SK-N-SH (cell line): ENCODE results near the gene ORM1. TPM values are rescaled to one million over a fixed set of nuclear protein-coding genes. Genes with fewer than 3 reads are reported as not detected.

Experiments
- CTCF ChIA-PET: fragments of 300-600, 350-600 bp; formaldehyde crosslinking; extraction: SDS; loops from one replicate; lab custom pipeline; 2021; lab: Yijun Ruan, JAX
- POLR2A ChIA-PET: fragments of 350-600 bp; sonication (Branson Sonifier 250); formaldehyde crosslinking; extraction: SDS; loops from one replicate; lab custom pipeline; 2020; ENCODE audit warnings: antibody characterized with exemption, inconsistent platforms; lab: Yijun Ruan, JAX
- DNase-seq: peaks from one replicate; pipeline ENCODE4 v3.0.0; 2012
- H2AFZ ChIP-seq: fragments of 200-600 bp; sonication (generic); 2 replicates; pipeline ENCODE4 v1.8.1; 2016; ENCODE audit warnings: antibody characterized with exemption, mild to moderate bottlenecking, low read depth
- H3F3A ChIP-seq: fragments of 200-600 bp; sonication (generic); replicated peaks from 2 replicates; pipeline ENCODE3; 2016; ENCODE audit warnings: antibody characterized with exemption, mild to moderate bottlenecking; ENCODE audit not compliant: insufficient read depth
- H3K27ac ChIP-seq, 2 experiments: fragments of 200-500 bp in 1 of 2; fragments of 200-600 bp in 1 of 2; sonication (Bioruptor generic) in 1 of 2; sonication (generic), shearing (Covaris generic) in 1 of 2; 2 replicates each; pipeline versions ENCODE4 v1.5.1 to v1.6.1; 2014 to 2016; ENCODE audit warnings: low read depth in 2 of 2, inconsistent platforms in 1 of 2, low read length in 1 of 2, mild to moderate bottlenecking in 1 of 2, mixed read lengths in 1 of 2
- H3K27me3 ChIP-seq: fragments of 200-600 bp; sonication (generic), shearing (Covaris generic); 2 replicates; pipeline ENCODE4 v1.6.1; 2016; ENCODE audit warnings: mixed run types; ENCODE audit not compliant: insufficient read depth
- H3K36me3 ChIP-seq, 2 experiments: fragments of 200-500 bp in 1 of 2; fragments of 200-600 bp in 1 of 2; sonication (Bioruptor generic) in 1 of 2; sonication (generic) in 1 of 2; replicated peaks in 1 of 2; 2 replicates each; pipeline versions ENCODE3 to v1.5.1; 2014 to 2016; ENCODE audit warnings: low read length in 1 of 2, mild to moderate bottlenecking in 1 of 2; ENCODE audit not compliant: insufficient read depth in 2 of 2, control insufficient read depth in 1 of 2
- H3K4me1 ChIP-seq, 2 experiments: fragments of 200-500 bp in 1 of 2; fragments of 200-600 bp in 1 of 2; sonication (Bioruptor generic) in 1 of 2; sonication (generic), shearing (Covaris generic) in 1 of 2; 2 replicates each; pipeline versions ENCODE4 v1.5.1 to v1.6.1; 2014 to 2016; ENCODE audit warnings: low read depth in 1 of 2, low read length in 1 of 2, mixed run types in 1 of 2; ENCODE audit not compliant: insufficient read depth in 2 of 2, control insufficient read depth in 1 of 2
- H3K4me2 ChIP-seq: fragments of 200-600 bp; sonication (generic), shearing (Covaris generic); 2 replicates; pipeline ENCODE4 v1.6.1; 2017; ENCODE audit warnings: mixed run types
- H3K4me3 ChIP-seq, 2 experiments: fragments of 200-500 bp in 1 of 2; fragments of 200-600 bp in 1 of 2; sonication (Bioruptor generic) in 1 of 2; sonication (generic), shearing (Covaris generic) in 1 of 2; 2 replicates each; pipeline versions ENCODE4 v1.5.1 to v1.8.1; 2014 to 2016; ENCODE audit warnings: low read depth in 2 of 2, inconsistent platforms in 1 of 2, low read length in 1 of 2, mild to moderate bottlenecking in 1 of 2, mixed read lengths in 1 of 2, moderate library complexity in 1 of 2
- H3K79me2 ChIP-seq: fragments of 200-600 bp; sonication (generic); 2 replicates; pipeline ENCODE4 v1.8.1; 2017; ENCODE audit warnings: mild to moderate bottlenecking; ENCODE audit not compliant: insufficient read depth
- H3K9ac ChIP-seq: fragments of 200-600 bp; sonication (generic); 2 replicates; pipeline ENCODE4 v1.6.1; 2017; ENCODE audit warnings: mixed run types
- H3K9me2 ChIP-seq: fragments of 200-600 bp; sonication (generic); 2 replicates; pipeline ENCODE4 v1.6.1; 2017; ENCODE audit warnings: mixed run types
- H3K9me3 ChIP-seq: fragments of 200-600 bp; sonication (generic); 2 replicates; pipeline ENCODE4 v1.6.1; 2017; ENCODE audit warnings: mixed run types, mild to moderate bottlenecking, moderate library complexity
- H4K20me1 ChIP-seq: fragments of 200-600 bp; sonication (generic); 2 replicates; pipeline ENCODE4 v1.6.1; 2017; ENCODE audit warnings: mild to moderate bottlenecking, mixed run types; ENCODE audit not compliant: insufficient read depth
- EP300 ChIP-seq, 2 experiments: IDR thresholded peaks; 2 replicates each; pipeline versions ENCODE4 v1.4.0 to v1.6.1; 2012; ENCODE audit warnings: borderline replicate concordance in 1 of 2, low read depth in 1 of 2, low read length in 1 of 2
- EZH2phosphoT487 ChIP-seq: fragments of 200-600 bp; sonication (generic); IDR thresholded peaks from 2 replicates; pipeline ENCODE4 v1.6.1; 2017; ENCODE audit warnings: low read depth, mixed run types, mild to moderate bottlenecking, antibody characterized with exemption, moderate library complexity, borderline replicate concordance
- FOXJ3 ChIP-seq: sonication (generic); formaldehyde crosslinking; IDR thresholded peaks from 2 replicates; pipeline ENCODE4 v1.5.1; 2020; ENCODE audit warnings: mild to moderate bottlenecking, missing genetic modification reagents
- FOXM1 ChIP-seq: IDR thresholded peaks from 2 replicates; pipeline ENCODE4 v1.4.0; 2012; ENCODE audit warnings: low read depth, mild to moderate bottlenecking
- GABPA ChIP-seq: IDR thresholded peaks from 2 replicates; pipeline ENCODE4 v1.4.0; 2012; ENCODE audit warnings: low read depth, mild to moderate bottlenecking
- JUND ChIP-seq: IDR thresholded peaks from 2 replicates; pipeline ENCODE4 v1.4.0; 2012
- NFIC ChIP-seq: IDR thresholded peaks from 2 replicates; pipeline ENCODE4 v1.4.0; 2012; ENCODE audit warnings: borderline replicate concordance
- NRF1 ChIP-seq: IDR thresholded peaks from 2 replicates; pipeline ENCODE4 v1.6.1; 2012; ENCODE audit warnings: low read depth, mild to moderate bottlenecking, low read length
- RAD21 ChIP-seq: IDR thresholded peaks from 2 replicates; pipeline ENCODE4 v1.6.1; 2012; ENCODE audit warnings: mild to moderate bottlenecking, low read length
- SIN3A ChIP-seq: IDR thresholded peaks from 2 replicates; pipeline ENCODE4 v1.6.1; 2012; ENCODE audit warnings: low read depth, mild to moderate bottlenecking, low read length, moderate library complexity, borderline replicate concordance
- SMC3 ChIP-seq: IDR thresholded peaks from 2 replicates; pipeline ENCODE4 v1.6.1; 2012; ENCODE audit warnings: low read depth, low read length, improper control_type of control experiment
- TAF1 ChIP-seq: IDR thresholded peaks from 2 replicates; pipeline ENCODE4 v1.6.1; 2012; ENCODE audit warnings: low read depth, mild to moderate bottlenecking, low read length, moderate library complexity, borderline replicate concordance
- TCF12 ChIP-seq: IDR thresholded peaks from 2 replicates; pipeline ENCODE4 v1.4.0; 2012
- TEAD4 ChIP-seq: IDR thresholded peaks from 2 replicates; pipeline ENCODE4 v1.4.0; 2012; ENCODE audit warnings: mild to moderate bottlenecking, borderline replicate concordance; ENCODE audit not compliant: insufficient read depth
- WGBS: methylation state at CpG from one replicate; pipeline ENCODE4 v1.1.6; 2017; ENCODE audit warnings: low lambda C conversion rate; 5-methylcytosine and 5-hydroxymethylcytosine counted together
- polyA plus RNA-seq, 3 experiments: library from polyadenylated mRNA; depleted of rRNA; stranded (reverse); fragments of >200 nt; gene quantifications; 2 replicates each; pipeline ENCODE4 v1.2.3, GENCODE V29; 2012
- TF ChIP-seq, protein P1 (sequence below): IDR thresholded peaks from 2 replicates; pipeline ENCODE4 v1.4.0; 2012; ENCODE audit warnings: low read depth
- TF ChIP-seq, protein P2 (sequence below): IDR thresholded peaks from 2 replicates; pipeline ENCODE4 v1.4.0; 2012; ENCODE audit warnings: low read depth, borderline replicate concordance
- TF ChIP-seq, protein P3 (sequence below): IDR thresholded peaks from 2 replicates; pipeline ENCODE4; 2012
- TF ChIP-seq, protein P4 (sequence below): fragments of 200-600 bp; sonication (generic); IDR thresholded peaks from 2 replicates; pipeline ENCODE4 v1.6.1; 2017; ENCODE audit warnings: antibody characterized with exemption, mild to moderate bottlenecking, moderate library complexity

Gene ORM1
- polyA plus RNA-seq, 1 of the 3 experiments (the other 2 are of a cell fraction) = not detected

DNA sequence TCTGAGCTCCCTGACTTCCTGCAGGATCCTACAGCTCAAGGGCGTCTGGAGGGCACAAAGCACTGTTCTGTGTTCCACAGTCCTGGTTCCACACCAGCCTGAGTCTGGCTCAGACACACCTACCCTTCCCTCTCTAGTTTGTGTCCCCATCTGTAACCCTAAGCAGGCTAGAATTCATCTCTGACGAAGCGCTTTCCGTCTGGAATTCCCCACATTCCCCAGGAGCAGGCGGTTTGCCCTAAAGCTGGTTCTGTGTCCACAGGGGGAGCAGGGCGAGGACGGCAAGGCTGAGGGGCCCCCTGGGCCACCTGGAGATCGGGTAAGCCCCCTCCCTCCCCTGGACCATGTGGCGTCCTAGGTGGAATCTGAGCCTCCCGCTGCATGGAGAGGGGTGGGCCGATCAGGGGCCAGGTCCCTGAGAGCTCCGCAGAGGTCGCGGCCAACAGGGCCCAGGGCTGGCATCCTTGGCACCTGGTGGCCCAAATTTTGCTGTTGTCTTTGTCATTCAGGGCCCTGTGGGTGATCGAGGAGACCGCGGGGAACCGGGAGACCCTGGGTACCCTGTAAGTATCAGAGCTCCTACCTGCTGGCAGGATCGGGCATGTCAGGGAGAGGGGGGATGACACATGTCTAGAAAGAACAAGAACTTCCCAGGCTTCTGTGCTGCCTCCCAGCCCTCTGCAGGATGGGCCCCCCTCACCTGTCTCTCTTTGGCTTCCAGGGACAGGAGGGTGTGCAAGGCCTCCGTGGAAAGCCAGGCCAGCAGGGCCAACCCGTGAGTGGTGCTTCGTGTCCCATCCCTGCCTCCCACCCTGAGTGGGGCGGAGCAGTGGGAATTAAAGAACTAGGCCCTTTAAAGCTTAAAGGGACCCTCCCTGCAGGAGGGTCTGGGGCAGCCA is 34.5 kb upstream of the ORM1 start:
- POLR2A ChIA-PET = no interaction called here
- peaks cover 4% of the 10 kb centered on the region for H3F3A ChIP-seq
- H3K9ac ChIP-seq = no peak overlapping the region
- no peaks in the 10 kb centered on the region for H3K9me2 ChIP-seq
- peak overlapping the region; percentile 41; the same call in 1 of the 2 replicates for H3K4me2 ChIP-seq
- peaks cover 2 to 20% of the 10 kb centered on the region in 2 experiments for H3K36me3 ChIP-seq
- peak overlapping the region; percentile 47 to 64 for H3K27ac ChIP-seq
- H4K20me1 ChIP-seq = no peaks in the 10 kb centered on the region
- H2AFZ ChIP-seq = no peak overlapping the region
- H3K4me3 ChIP-seq = no peak overlapping the region
- 38% methylated on average over 11 of the region's 23 CpGs for WGBS
- peak; percentile 56 for TF ChIP-seq TEAD4
- TF ChIP-seq NFIC = 0 out of 2 replicates have a peak, but pooled peaks have one; percentile 14
- TF ChIP-seq TCF12 = peak; percentile 73
- TF ChIP-seq RAD21 = no peak
- TF ChIP-seq FOXM1 = no peak
- no peak for TF ChIP-seq JUND
- no peak; a peak in 1 of 4 replicates for TF ChIP-seq EP300 (IDR thresholded peaks at IDR 0.05; ENCODE audit: borderline replicate concordance in 1 of 2, low read depth in 1 of 2, low read length in 1 of 2)
- TF ChIP-seq, protein P1, sequence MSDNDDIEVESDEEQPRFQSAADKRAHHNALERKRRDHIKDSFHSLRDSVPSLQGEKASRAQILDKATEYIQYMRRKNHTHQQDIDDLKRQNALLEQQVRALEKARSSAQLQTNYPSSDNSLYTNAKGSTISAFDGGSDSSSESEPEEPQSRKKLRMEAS = peak; percentile 75
- TF ChIP-seq TAF1 = no peak
- CTCF ChIA-PET = interaction anchor here (0.7 to 17.8 kb wide), 18 partner anchors 10 to 551 kb away, joined by 3 to 269 read pairs (median 4); partner anchors contain the start of gene COL27A1
- no peaks in the 10 kb centered on the region for H3K9me3 ChIP-seq
- peaks cover 22 to 31% of the 10 kb centered on the region in 2 experiments; a peak in 3 of 4 replicates for H3K4me1 ChIP-seq
- H3K79me2 ChIP-seq = no peaks in the 10 kb centered on the region
- no peaks in the 10 kb centered on the region for H3K27me3 ChIP-seq
- no peak for DNase-seq

DNA sequence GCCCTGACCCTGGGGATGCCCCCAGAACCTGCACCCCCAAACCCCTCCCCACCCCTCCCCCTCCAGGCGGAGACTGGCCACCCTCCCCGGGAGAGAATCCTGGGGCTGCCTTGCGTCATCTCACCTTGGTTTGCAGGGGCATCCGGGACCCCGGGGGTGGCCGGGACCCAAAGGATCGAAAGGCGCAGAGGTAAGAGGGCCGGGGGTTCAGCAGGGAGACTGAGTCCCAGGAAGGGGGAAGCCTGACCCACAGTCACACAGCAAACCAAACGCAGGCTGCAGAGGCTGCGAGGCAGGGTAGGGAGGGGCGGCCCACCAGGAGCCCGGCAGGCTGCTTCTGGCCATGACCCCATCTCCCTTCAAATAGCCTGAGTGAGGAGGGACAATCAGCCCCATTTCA is 33.8 kb upstream of the ORM1 start:
- no peak overlapping the region for H3K4me2 ChIP-seq
- 95% methylated on average over 11 of the region's 13 CpGs for WGBS
- CTCF ChIA-PET = interaction anchor here (1.0 to 17.8 kb wide), 10 partner anchors 8 to 210 kb away, joined by 3 to 269 read pairs (median 49); partner anchors contain the start of gene COL27A1
- peaks cover 2 to 25% of the 10 kb centered on the region in 2 experiments for H3K36me3 ChIP-seq
- no peaks in the 10 kb centered on the region for H3K27me3 ChIP-seq
- POLR2A ChIA-PET = no interaction called here
- H3K27ac ChIP-seq = no peak overlapping the region
- no peak for DNase-seq
- H3K9me2 ChIP-seq = no peaks in the 10 kb centered on the region
- H3F3A ChIP-seq = peaks cover 4% of the 10 kb centered on the region
- no peak overlapping the region for H3K4me3 ChIP-seq
- H2AFZ ChIP-seq = no peak overlapping the region
- no peaks in the 10 kb centered on the region for H3K79me2 ChIP-seq
- H3K9ac ChIP-seq = no peak overlapping the region
- peaks cover 22 to 28% of the 10 kb centered on the region in 2 experiments; a peak in 3 of 4 replicates for H3K4me1 ChIP-seq
- no peaks in the 10 kb centered on the region for H4K20me1 ChIP-seq
- H3K9me3 ChIP-seq = no peaks in the 10 kb centered on the region
- no peak for TF ChIP-seq NFIC
- TF ChIP-seq, protein P2, sequence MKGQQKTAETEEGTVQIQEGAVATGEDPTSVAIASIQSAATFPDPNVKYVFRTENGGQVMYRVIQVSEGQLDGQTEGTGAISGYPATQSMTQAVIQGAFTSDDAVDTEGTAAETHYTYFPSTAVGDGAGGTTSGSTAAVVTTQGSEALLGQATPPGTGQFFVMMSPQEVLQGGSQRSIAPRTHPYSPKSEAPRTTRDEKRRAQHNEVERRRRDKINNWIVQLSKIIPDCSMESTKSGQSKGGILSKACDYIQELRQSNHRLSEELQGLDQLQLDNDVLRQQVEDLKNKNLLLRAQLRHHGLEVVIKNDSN = no peak
- TF ChIP-seq GABPA = no peak
- no peak for TF ChIP-seq FOXJ3 (CRISPR knock-in tag)
- TF ChIP-seq EP300 (IDR thresholded peaks at IDR 0.05; ENCODE audit: borderline replicate concordance in 1 of 2, low read depth in 1 of 2, low read length in 1 of 2) = no peak
- no peak for TF ChIP-seq NRF1
- TF ChIP-seq, protein P3, sequence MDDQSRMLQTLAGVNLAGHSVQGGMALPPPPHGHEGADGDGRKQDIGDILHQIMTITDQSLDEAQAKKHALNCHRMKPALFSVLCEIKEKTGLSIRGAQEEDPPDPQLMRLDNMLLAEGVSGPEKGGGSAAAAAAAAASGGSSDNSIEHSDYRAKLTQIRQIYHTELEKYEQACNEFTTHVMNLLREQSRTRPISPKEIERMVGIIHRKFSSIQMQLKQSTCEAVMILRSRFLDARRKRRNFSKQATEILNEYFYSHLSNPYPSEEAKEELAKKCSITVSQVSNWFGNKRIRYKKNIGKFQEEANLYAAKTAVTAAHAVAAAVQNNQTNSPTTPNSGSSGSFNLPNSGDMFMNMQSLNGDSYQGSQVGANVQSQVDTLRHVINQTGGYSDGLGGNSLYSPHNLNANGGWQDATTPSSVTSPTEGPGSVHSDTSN = no peak
- TF ChIP-seq EZH2phosphoT487 = no peak
- TF ChIP-seq, protein P1 = no peak
- no peak for TF ChIP-seq SIN3A
- no peak for TF ChIP-seq SMC3
- TF ChIP-seq, protein P4, sequence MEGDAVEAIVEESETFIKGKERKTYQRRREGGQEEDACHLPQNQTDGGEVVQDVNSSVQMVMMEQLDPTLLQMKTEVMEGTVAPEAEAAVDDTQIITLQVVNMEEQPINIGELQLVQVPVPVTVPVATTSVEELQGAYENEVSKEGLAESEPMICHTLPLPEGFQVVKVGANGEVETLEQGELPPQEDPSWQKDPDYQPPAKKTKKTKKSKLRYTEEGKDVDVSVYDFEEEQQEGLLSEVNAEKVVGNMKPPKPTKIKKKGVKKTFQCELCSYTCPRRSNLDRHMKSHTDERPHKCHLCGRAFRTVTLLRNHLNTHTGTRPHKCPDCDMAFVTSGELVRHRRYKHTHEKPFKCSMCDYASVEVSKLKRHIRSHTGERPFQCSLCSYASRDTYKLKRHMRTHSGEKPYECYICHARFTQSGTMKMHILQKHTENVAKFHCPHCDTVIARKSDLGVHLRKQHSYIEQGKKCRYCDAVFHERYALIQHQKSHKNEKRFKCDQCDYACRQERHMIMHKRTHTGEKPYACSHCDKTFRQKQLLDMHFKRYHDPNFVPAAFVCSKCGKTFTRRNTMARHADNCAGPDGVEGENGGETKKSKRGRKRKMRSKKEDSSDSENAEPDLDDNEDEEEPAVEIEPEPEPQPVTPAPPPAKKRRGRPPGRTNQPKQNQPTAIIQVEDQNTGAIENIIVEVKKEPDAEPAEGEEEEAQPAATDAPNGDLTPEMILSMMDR = no peak
- no peak for TF ChIP-seq JUND
- no peak for TF ChIP-seq FOXM1
